NCI-H748 (cell line): ENCODE results near the gene TTLL11.
"Not testable (repeated sequence)": the region's sequence is repeated elsewhere in the genome, so short reads cannot be mapped to it uniquely, and the experiment has no call there.

ENCODE experiments used
- DNase-seq: peaks from one replicate; lab custom pipeline; 2025; ENCODE audit not compliant: unreplicated experiment; lab: John Stamatoyannopoulos, UW

The TTLL11 gene

DNA sequence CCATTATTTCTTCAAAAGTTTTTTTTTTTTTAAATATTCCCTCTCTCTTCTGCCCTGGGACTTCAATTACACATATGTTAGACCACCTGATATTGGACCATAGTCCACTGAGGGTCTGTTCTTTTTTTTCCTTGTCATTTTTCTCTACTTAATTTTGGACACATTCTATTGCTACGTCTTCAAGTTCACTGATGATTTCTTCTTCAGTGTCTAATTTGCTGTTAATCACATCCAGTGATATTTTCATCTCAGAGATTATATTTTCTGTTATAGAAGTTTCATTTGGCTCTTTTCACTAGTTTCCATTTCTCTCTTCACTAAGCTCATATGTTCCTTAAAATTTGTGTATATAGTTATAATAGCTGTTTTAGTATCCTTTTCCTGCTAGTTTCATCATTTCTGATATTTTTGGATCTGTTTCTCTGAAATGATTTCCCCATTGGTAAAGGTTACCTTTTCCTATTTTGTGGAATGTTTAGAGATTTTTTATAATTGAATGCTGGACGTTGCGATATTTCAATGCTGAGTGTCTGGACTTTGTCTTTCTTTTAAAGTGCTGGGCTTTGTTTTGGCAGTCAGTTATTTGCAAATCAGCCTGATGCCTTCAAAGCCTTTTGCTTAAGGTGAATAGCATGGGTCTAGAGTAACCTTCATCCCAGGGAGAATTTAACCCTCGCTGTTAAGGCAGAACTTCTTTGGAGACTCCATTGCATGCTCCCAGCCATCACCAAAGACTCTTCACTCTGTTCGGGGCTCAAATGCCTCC lies 111.8 kb downstream of the TTLL11 start:
- DNase-seq: no peak

DNA sequence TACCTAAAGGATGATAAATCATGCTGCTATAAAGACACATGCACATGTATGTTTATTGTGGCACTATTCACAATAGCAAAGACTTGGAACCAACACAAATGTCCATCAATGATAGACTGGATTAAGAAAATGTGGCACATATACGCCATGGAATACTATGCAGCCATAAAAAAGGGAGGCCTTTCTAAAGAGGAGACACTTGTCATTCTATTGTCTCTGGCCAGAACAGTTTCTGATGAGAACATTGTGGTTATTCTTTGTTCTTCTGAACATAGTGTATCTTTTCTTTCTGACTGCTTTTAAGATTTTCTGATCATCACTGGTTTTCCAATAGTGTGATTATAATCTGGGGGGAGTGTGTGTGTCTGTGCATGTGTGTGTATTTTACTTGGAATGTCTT lies 112.4 kb downstream of the TTLL11 start:
- not testable (repeated sequence) for DNase-seq

DNA sequence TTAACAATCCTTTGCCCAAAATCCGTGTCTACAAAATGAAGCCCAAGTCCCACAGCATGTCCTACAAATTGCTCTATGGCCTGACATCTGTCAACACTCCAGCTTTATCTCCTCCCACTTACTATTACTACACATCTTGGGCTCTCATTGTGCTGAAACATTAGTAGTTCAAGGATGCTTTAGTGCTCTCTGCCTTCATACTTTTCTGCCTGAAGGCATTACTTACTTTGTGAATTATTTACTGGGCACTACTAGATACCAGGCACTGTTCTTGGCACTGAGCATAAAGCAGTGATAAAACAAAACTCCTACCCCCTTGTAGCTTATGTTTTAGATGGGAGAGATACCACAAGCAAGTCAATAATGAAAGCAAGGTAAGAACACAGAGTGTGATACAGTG lies 113.4 kb downstream of the TTLL11 start:
- DNase-seq: no peak

DNA sequence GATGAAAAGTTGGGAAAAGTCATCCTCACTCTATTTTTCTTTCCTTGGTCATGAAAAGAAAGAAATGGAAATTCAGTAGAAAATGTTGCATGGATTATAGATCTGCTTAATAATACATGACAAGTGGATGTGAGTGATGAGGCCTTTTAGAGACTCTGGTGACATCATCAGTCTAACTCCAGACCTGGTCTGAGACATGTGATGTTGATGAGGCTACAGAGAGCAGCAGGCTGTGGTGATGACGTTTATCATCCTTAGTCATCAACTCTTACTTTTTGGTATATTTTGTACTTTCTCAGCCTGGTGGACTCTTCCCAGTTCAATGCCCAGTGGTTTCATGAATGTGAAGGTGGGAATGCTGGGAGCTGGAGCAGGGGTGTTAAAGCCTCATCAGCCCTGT lies 116.4 kb downstream of the TTLL11 start:
- DNase-seq: no peak

DNA sequence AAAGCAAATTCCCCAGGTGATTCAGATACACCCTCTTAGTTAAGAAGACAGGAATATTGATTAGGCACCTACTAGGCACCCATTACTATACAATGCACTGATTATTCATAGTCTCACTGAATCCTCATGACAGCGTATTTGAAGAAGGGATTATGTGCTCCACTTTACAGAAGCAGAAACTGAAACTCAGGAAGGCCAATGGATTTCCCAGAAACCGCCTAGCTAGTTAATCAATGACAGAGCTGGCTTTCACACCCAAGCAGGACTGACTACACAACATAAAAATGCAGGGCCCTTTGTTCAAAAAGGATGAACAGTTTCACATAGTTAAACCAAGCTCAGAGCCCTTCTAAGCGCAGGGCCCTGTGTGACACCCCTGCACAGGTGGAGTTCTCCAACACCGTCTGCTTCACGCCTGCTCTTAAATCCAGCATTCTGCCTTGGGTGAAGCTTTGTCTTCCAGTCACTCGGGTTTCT lies 117.3 kb downstream of the TTLL11 start:
- DNase-seq: no peak

DNA sequence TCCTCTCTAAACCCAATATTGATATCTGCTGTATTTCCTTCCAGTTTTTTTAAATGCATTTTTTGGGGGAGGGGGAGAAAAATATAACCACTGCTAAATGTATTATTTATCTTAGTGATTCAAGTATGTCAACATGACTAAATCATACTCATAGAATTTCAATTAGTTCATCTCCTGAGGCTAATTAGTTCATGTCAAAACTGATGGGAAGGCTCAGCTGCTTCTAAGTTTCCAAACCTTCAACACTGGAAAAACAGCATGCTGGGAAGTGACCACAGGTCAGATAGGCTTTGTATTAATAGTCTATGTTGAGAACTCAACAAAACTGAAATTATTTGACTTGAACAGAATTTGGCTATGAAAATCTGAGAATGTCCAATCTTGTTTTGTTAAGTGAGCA lies 118.7 kb downstream of the TTLL11 start:
- DNase-seq: no peak

DNA sequence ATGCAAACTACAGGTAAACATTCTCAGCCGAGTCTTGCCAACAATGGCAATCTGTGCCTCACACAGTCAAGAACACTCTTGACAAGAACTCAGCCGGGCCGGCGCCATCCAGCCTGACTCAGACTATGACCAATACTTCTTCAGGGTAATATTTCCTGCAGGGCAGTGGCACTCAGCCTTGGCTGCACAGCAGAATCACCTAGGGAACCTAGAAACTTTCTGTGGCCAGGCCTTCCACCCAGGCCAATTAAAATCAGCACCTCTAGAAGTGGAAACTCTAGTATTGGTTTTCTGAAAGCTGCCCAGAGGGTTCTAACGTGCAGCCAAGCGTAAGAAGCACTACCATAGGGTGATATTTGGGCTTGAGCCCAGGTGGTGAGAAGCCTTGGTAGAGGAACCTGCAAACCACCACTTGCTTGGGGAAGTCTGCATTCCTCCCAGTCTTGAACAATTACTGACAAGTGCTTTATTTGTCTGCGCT lies 120.6 kb downstream of the TTLL11 start:
- DNase-seq: no peak

DNA sequence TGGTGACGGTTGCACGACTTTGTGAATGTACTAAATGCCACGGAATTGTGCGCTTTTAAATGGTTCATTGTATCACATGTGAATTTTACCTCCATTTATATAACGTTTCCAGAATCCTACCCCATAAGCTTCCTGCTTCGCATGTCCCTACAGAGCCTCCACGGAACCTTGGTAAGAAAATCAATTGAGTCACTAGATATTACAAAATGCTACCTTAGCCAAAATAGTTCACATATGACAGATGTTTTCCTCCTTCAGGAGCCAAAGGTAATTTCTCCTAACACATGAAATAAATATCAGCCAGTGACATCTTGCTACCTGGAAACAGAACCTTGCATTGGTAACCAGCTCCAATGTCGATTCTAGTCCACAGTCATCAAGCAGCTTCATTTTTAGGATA lies 125.1 kb downstream of the TTLL11 start:
- no peak for DNase-seq

DNA sequence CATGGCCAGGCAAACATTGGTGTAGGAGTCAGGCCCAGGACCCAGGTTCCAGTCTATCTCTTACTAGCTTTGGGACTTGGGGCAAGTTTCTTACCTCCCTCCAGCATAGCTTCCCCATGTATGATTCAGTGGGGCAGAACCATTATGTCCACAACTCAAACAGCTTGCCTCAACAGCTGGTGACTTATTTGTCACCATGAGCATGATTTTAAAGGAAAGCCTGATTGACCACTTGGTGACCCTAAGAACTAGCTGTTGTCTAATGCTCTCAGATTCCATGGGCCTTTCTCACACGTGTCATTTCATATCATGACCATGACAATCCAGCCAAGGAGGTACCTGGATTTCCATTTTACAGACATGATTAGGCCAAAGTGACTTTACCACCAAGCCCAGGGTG lies 126.4 kb downstream of the TTLL11 start:
- DNase-seq: no peak

DNA sequence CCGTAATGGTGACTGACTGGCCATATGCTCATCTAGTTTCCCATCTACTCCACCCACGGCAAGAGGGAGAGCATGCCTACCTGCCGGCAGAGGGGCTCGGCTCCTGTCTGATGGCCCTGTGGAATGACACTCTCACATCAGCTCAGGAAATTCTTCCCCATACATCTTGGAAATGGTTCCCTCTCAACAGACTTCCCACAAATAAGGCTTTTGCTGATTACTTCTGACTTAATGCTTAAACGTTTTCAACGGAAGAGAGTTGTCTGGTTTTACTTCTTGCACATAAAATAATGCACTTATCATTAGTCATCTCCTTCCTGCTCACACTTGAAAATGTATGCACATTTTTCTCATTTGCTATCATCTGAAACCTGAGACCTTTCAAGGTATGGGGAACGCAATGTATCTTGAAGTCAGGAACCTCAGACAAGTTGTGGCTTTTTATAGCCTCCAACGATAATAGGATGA lies 129.5 kb downstream of the TTLL11 start:
- no peak for DNase-seq

DNA sequence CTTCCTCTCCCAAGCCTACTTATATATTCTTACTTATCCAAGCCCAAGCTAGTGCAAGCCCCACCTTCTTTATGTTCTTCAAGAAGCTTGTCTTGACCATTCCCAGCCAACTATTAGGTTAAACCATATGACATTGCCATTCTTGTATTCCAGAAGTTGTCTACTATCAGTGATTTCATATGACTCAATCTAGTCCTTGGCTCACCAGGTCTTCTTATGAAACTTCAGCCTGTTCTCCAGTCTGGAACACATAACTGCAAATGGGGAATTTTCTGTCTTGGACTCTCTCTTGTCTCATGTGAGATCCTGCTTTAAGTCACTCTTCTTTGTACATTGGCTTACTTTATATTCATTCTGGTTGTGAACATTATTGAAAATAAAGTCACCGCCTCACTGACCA lies 130.7 kb downstream of the TTLL11 start:
- no peak for DNase-seq

DNA sequence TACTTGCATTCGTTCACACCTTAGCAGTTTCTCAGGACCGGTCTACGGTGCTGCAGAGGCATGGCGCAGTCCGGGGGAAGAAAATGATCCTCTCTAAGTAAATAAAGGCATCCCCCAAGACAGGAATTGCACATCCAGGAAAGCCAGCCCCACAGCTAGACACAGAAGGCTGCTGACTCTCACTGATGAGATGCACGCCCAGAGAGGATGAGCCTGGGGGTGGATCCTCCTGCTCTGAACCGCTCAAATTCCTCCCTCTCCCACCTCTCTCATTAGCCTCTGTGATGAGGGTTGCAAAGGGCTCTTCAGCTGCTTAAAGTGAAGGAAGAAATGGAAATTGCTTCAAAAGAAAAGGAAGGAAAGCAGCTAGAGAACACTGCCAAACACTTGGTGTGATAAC lies 132.4 kb downstream of the TTLL11 start:
- DNase-seq: no peak

DNA sequence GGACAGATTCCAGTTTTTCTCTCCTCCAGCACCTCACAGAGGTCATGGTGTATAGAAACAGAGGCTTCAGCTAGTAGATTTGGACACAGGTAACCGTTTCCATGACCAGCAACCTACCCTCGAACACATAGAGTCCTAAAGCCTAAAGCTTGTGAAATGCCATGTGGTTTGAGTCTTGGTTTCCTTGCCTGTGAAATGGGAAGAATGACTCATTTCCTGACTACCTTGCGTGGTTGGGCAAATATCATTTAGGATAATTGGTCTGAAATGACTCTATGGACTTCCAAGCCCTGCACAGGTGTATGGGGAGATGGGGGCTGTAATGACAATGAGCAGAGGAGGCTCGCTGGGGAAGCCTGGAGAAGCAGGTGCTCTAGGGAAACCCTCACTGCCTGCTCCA lies 134.6 kb downstream of the TTLL11 start:
- peak; percentile 14 for DNase-seq

DNA sequence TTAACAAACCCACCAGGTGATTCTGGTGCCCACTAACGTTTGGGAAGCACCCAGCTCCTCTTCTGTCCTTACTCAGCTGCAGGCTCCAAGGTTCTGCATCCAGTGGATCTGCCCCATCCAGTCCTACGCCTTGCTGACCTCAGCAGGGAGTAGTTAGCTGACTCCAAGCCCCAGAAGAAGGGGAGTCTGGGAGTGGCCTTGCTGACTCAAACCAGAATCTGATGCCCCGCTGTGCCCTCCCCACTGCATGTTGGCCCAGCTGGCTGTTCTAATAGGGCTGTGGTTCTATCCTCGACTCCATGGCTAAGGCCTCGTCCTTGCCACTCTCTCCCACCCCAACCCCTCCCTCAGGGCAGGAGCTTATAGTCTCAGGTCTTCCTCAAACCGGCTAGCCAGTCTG lies 136.3 kb downstream of the TTLL11 start:
- no peak for DNase-seq

DNA sequence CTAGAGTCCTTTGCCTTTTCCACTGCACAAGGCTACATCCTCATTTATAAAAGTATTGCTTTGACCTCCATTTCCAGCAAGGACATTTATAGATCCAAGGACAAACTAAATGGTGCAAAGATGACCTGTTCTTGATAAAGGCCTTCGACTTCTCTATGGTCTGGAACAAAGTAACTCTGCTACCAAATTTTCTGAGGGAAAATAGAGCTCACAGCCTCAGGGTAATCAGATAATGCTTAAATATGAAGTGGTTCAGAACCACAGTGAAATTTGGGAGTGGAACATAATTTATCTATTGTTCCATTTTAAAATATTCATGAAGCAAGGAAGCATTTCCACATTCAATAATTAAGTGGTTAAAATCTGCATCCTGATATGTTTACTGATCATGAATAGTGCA lies 137.5 kb downstream of the TTLL11 start:
- DNase-seq: no peak

DNA sequence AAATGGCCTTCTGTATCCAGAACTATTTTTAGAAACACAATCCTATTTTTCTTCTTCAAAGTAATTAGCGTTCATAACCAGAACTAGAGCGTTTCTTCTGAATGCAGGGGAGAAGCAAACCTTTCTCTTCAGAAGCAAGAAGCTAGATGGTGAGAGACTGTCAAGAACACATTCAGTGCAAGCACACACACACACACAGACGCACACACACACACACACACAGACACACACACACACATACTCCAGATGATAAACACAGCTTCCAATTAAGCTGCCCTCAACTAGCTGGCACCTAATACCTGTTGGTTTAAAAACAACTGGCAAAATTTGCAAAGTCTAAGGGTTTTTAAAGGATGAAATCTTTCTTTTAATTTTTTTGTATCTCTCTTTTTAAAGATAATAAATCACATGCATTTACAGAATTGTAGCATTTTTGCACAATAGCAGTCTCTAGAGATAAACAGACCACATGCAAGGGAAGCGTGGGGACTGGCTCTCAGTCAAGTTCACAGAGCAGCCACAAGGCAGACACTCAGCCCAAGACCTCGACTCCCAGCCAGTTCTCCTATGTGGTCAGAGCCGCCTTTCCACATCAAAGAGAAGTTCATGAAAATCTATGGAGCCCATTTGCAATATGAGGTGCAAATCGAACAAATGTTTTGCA lies 138.5 kb downstream of the TTLL11 start:
- no peak for DNase-seq

DNA sequence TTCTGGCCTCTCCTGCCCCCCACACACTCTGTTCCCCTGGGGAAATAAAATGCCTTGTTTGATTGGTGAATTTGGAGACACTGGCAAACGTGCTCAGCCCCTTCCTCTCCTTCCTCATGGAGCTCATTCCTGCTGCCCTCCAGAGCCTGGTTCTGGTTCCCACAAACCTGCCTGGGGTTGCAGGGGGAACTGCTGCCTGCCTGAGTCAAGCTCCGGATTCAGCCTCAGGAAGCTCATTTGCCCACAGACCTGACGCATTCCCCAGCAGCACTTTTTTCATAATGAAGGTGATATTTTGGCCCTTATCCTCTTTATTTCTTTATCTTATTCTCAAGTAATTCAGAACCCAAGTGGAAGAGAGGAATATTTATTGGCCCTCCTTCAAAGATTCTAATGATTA lies 140.5 kb downstream of the TTLL11 start:
- no peak for DNase-seq

DNA sequence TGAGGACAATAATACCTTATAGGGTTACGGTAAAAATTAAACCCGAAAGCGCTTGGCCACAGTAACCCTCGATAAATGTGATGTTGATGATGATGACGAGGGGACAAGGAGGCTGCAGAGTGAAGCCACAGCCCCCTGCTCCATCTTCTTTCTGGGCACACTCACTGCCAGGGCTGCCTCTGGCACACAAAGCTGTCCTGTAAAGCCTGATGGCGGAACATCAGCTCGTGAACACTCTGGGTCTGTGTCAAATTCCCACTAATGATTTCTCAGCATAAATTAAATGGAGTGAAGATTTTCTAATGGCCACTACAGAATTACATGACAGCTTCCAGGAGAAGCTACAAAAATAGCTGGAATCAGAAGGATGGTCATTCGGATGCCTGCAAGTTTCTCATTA lies 142.2 kb downstream of the TTLL11 start:
- DNase-seq: no peak

DNA sequence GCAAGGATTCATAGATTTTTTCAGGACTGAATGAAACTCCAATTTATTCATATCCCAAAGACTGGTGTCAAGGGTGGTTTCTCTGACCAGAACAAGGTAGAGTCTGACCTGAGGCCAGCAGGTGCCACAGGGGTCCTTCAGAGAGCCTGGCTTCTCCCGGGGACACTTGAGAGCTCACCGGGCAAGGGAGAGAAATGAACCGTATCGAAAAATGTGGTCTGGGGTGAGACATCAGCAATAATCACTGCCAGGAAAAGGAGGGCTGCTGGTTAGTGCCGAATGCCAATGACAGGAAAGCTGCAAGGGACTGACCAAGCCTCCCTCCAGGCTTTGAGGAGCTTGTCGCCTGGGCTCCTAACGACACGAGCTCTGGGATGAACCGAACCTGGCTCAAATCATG lies 142.7 kb downstream of the TTLL11 start:
- no peak for DNase-seq

DNA sequence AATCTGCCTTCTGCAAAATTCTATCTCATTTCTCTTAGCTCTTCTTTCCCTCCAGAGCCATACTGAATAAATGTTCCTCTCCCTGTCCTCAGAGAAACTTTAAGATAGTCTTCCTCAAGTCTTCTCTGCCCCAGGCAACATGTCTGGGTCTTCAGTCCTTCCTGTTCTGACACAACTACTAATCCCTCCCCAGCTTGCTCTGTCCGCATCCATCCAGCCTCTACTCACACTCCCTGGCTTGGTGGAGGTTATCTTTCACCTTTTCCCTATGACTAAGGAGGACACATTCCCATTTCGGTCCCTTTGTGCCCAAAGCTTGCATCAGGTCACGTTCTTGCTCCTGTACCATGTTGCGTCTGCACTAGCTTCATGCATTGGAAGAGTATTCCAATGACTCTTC lies 143.3 kb downstream of the TTLL11 start:
- no peak for DNase-seq

DNA sequence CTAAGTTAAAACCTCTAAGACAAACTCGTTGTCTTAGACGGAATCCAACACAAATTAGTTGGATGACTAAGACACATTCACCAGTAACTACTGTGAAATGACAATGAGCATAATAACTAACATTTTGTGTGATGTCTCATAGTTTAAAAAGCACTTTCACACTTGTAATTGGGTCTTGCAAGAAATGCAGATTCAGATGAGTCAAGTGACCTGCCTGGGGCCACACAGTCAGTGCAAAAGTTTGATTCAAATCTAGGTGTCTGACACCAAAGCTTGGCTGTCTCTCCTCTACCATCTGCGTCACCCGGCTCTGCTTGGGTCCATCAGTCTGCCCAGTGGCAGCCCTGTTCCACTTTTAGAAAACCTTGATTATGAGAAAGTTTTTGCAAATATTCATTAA lies 143.7 kb downstream of the TTLL11 start:
- no peak for DNase-seq

DNA sequence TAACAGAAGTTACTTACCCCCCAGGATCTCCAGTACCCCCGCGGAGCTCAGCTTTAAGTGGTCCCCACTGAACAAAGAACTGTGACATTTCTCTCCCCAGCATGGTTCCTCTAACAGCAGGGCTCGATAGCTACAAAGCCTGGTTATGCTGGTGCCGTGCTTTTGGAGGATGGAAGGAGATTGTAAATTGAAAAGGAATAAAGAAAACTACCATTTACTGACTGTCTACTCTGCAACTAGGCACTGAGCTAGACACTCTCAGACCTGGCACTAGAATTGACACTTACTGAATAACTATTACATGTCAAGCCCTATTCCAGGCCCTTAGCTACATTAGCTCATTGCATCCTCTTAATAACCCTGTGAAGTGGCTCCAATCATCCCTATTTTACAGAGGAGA lies 145.3 kb downstream of the TTLL11 start:
- peak; percentile 7 for DNase-seq
